Activated CD4-positive, alpha-beta T cell treated with anti-CD3 and anti-CD28 coated beads, Interleukin-2, Interleukin-6, amounts not matched to agents 100 ng/mL and 50 ng/mL, durations not matched to agents 16 hours and 8 hours (primary cell): ENCODE data around the gene ZDHHC14.

Experiments used
- DNase-seq: peaks from one replicate; pipeline ENCODE4 v3.0.0-alpha.2; 2020

ZDHHC14 gene

DNA sequence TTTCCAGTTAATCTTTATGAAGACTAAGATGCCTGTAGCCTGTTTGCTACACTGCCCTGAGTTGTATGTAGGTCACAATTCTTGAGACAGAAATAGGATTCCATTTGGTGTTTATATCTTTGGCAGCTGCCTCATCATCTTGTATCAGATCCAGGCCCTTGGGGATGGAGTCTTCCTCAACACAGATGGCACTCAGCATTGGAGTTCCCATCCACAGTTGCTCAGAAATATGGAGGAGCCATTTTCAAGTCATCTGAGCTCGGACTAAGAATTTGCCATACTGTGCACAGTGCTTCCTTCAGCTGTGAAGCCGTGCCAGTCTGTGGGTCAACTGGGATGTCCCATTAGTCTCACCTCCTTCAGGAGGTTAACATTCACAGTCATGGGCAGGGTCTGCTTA lies 156.6 kb downstream of the ZDHHC14 start:
- no peak for DNase-seq

DNA sequence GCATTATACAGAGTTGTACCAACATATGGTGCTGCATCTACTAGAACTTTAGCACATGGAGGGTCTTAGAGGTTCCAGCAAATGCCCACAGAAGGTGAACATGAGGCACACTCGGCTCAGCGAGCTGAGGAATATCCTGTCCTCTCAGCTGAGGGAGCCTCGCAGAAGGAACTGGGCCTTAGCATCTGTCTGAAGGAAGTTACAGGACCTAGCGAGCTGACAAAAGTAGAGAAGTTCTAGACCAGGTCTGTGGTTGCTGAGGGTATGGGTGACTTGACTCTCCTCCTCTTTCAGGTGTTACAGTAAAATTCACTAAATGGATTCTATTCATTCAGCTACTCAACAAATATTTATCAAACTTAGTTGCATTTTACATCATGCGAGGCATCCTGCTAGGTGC lies 157.2 kb downstream of the ZDHHC14 start:
- DNase-seq = peak; percentile 50

DNA sequence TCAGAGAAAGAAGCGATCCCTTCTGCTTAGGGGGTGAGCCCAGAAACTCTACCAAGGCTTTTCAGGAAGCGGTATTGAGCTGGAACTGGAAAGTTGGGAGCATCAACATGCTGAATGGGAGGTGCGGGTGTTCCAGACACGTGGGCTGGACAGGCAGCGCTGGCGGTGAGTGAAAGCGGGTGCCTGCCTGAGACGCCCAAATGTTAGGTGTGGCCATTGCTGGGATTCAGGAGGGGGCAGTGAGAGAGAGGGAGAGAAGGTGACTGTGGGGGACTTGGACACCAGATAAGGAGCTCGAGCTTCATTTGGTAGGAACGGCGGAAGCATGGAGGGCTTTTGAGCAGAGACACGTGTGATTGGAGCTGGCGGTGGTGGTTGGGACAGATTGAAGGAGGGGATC lies 157.7 kb downstream of the ZDHHC14 start:
- no peak for DNase-seq

DNA sequence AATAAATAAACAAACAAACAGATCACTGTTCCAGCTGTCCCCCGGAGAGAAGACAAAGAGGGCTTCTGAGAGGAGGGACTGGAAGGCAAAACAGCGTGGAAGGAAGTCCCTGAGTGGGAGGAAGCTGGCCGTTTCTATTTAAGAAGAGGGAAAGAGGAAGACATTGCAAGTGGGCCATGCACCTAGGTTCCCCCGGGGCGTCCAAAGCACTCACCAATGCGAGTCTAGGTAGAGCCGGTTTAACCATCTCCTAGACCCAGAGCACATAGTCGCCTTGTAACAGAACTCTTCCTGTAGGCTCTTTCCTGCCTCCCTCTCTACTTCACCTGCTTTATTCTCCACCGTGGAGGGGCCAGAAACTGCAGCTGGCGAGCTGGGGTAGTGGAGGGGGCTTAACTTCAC lies 158.4 kb downstream of the ZDHHC14 start:
- no peak for DNase-seq

DNA sequence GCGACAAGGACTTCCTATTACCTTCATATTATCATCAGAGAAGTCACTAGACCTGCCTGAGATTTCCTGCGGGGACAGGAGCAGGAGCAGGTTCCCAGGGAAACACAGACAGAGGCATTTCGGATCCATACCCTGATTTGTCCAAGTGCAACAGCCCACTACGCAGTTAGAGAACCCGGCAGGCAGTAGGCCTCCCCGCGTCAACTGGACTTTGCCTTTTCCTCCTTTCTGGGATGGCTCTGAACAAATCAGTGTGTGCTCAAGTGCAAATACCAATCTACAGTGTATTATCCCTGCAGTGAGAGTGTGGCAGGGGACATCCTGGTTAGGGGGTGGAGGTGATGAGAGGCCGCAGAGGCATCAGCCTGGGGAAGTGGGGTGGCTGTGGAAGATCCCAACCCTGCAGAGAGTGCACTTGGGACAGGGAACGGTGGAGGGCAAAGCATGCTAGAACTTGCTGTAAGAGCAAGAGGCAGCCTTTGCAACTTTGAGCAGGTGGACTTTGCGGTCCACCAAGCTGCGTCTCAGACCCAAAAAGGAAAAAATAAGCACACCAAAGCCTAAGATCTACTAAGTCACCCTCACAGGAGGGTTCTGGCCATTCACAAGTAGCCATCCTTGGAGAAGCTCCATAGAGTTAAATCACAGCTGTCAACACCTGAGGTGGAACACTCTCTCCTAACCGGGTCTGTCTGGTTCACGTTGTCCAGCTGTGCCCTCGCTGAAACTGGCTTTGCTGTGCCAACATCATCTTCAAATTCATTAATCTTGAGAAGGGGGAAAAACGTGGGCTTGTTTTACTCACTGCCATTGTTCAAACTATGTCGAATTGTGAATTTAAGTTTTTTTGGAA lies 159.1 kb downstream of the ZDHHC14 start:
- no peak for DNase-seq

DNA sequence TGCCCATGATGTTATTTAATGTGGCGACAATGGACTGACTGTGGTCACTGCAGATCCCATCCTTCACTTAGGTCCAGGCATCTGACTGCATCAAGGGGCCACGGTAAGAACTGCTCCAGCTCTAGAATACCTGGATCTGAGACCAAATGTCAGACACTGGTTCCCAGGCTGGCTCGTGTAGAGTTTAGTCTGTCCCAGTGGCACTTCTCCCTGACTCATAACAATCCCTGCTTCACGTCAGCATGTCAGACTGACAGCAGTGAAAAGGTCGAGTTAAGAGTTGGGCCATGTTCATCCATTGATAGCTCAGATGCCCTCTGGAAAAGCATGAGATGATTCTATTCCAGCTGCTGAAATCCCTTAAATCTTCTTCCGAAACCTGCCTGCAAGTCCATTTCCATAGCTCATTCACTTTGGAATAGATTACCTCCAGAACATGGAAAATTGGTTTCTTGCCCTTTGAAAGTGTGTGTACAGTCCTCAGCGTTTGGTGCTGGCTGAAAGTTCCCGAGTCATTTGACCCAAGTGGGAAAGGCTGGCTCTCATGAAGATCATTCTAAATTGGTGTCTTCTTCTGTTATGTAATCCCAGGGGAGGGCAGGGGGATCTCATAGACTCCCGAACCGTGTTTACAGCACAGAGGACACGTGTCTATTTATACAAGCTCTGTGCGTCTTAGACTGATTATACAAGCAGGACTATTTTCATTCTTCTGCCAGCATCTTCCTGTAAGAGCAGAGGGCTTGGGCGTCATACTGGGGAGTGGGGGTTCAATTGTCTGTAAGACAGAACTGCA lies 160.8 kb downstream of the ZDHHC14 start:
- DNase-seq = no peak

DNA sequence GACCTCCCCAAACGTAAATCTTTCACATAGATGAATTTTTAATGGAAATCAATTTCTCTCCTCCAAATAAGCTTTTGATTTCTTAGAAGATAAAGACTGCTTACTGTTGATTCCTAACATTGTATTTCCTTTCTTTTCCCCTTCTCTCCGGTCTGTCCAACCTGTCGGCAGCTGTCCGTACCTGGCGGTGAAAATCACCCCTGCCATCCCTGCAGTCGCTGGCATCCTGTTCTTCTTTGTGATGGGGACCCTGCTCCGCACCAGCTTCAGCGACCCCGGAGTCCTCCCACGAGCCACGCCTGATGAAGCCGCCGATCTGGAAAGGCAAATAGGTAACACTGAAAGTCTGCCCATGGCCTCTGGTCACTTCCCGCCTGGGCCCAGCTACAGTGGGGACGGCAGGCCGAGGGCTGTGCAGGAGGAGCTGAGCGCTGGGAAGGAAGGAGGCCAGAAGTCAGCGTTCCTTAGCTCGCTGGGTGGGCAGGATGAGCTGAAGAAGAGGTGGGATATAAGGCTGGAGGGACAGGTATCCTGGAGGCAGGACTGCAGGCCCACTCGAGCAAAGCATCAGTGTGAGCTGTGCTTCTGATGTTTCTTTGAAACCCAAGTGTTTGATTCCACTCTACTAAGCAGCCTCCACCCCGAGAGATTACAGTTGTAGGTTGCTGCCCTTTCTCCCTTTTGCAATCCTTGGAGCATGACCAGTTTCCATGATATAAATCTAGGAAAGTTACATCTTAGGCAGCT lies 161.6 kb downstream of the ZDHHC14 start:
- no peak for DNase-seq

DNA sequence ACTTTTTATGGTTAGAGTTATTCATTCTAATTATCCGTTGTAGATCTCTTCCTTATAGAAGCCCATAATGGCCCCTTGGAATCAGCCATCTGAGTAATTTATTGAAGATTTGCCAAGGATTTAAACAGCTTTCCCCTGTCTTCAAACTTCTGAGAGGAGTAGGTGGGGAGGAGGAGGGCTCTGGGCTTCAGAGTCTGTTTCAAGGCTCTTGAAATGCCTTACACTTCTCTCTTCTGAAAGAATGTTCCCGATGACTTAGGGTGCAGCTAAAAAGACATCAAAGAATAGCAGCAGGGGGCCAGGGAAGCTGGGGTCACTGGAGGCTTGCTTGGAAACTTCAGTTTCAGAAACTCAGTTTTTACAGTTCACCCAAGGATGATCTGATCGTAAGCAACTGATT lies 165.3 kb downstream of the ZDHHC14 start:
- no peak for DNase-seq

DNA sequence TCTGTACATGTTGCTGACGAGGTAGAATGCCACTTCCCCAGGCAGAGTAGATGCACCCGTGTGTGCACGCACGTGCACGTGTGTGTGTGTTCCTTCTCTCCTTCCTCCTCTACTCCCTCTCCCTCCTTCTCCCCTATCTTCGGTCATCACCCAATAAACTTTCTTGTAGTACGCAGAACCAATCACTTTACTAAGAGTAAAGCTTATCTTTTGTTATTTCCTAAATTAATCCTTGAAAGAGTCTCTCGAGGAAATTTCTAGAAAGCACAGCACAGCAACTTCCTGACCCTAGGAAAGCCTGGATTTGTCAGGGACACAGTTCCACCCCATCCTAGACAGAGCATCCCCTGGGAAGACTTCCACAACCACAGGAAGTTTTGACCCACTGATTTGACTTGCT lies 166.1 kb downstream of the ZDHHC14 start:
- no peak for DNase-seq

DNA sequence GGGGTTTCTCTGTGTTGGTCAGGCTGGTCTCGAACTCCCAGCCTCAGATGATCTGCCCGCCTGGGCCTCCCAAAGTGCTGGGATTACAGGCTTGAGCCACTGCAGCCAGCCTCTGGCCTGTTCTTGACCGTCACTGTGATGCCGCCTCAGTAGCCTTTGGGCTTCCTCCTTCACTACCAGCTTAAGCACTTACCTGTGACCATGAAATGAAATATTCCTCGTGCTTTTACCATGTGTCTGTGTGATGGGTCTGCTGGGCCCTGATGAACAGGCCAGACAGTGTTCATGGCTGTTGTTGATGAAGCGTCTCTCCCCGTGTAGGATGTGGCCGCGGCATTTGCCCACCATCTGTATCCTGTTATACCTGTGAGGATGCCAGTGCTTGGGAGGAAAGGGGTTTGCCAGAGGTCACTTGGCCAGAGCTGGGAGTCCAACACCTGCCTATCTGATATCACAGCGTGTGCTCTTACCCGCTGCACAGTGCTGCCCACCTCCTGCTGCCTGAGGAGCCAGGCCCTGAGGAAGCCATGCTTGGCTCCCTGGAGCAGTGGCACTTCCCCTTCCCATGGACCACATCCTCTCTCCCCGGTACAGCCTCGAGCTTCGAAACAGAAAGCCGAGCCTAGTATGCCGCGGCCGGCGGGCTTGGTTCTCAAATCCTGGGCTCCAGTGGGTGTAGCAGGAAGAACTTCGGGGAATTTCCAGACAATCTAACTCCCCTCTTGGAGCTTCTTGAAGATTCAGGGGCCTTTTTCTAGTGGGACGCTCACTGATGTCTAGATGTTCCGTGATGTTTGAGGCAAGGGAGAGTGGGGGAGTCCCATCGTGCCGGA lies 167.9 kb downstream of the ZDHHC14 start:
- DNase-seq = no peak

DNA sequence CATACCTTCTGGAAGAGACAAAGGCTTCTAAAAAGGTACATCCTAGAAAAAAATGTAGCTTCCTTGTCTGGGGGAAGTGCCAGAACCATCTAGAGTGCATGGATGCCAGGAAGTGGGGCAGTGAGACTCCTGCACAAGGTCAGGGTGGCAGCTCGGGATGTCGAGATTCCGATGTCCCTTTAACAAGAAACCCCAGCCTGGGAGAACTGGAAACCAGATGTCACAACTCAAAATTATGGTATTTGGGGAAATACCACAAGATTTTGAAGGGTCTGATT lies 168.4 kb downstream of the ZDHHC14 start:
- DNase-seq = no peak

DNA sequence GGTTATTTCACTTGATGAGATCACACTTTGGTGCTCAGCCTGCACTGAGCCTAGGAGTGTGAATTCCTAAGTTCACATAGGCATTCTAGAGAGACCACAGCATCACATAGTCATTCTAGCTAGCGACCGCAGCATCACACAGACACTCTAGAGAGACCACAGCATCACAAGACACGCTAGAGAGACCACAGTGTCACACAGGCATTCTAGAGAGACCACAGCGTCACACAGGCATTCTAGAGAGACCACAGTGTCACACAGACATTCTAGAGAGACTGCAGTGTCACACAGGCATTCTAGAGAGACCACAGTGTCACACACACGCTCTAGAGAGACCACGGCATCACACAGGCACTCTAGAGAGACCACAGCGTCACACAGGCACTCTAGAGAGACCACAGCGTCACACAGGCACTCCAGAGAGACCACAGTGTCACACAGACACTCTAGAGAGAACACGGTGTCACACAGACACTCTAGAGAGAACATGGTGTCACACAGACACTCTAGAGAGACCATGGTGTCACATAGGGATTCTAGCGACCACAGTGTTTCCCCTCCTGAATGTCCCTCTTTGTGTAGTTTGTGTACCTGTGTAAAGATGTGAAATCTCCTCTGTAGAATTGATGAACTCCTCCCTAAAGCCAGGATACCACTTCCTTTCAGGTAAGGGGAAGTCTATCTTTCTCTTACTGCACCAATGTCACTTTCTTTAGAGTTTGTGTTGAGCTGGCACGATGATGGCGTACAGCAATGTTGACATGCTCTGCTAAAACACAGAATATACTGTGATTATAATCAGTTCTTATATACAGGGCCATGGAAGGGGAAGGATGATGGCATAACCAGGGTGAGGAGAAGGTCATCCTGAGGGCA lies 169.4 kb downstream of the ZDHHC14 start:
- peak; percentile 37 for DNase-seq

DNA sequence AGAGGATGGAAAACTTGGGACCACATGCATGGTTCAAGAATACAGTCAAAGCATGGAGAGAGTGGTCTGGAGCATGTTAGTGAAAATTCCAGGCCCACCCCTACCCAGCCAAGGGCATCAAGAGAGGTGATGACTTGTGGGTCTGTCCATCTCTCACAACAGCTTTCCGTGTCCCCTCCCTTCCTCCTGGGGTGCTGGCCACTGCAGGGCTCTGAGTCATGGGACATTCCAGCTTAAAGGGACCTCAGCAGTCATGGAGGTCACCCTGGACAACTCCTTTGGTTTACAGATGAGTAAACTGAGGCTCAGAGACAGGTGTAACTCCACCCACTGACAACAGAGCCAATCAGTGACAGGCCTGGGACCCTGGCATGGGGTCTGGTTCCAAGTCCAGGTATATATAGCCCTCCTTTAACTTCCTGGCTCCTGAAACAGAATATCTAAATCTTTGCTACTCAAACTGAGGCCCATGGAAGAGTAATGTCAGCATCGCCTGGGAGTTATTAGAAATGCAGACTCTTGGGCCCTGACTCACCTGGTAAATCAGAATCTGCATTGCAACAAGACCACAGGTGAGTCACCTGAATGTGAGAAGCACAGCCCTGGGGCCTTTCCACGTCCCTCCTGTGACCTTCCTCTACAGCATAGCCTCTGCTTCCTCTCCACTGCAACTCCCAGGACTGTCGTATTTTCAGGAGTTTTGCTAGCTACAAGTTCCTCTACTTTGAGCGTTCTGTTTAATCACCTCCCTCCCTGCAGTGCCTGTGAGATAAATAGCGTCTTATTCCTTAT lies 170.2 kb downstream of the ZDHHC14 start:
- no peak for DNase-seq

DNA sequence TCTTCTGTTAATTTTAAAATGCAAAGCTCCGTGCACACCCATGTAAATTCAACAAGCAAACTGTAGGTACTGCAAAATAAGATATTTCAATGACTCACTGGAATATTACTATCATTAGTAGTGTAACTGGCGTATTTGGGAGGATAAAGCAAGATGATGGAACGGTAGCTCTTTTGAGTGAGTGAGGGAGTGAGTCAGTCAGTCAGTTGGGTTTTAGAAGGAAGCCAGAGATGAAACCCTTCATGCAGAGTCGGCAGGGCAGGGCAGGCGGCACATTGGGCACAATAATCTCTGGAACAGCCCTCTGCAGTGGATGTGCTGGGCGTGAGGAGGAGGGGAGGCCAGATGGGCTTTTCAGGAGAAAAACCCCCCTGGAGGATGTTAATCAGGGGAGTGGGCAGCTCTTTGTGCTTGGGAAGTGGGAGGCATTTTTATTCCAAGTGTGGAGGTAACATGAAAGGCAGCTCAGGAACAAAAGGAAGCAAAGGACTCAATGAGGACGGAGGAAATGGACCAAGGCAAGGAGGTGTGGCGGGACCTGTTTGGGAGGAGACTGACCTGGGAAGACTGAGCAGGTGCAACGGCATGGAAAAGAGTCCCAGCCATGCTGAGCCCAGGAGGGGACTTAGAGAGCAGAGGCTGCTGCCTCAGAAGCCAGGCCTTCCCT lies 171.2 kb downstream of the ZDHHC14 start:
- DNase-seq = no peak

DNA sequence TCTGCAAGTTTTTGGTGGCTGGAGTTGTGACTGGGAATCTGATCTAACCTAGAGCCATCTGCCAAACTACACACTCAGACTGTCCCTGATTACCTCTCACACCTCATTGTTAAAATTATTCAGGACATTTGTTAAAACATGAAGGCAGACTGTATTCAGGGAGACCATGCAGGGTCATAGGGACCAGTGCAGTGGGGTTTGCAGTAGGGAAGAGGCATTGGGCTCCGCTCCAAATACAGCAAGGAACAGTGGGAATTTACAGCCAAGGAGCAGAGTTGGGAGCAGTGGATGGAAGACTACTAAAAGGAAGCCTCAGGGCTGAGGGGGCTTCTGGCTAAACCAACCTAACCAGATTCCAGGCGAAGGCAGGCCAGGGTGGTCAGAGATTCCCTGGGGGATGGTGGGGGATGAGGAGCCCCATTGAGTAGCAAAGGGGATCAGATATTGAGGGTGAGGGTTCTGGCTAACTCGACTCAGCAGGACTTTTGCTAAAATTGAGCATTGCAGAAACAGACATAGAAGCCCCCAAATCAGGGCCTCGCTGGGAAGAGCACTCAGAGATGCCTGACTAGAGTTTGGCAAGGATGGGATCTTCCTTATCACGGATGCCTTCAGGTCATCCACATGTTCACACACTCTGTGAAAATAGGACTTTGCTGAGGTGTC lies 172.0 kb downstream of the ZDHHC14 start:
- DNase-seq = no peak

DNA sequence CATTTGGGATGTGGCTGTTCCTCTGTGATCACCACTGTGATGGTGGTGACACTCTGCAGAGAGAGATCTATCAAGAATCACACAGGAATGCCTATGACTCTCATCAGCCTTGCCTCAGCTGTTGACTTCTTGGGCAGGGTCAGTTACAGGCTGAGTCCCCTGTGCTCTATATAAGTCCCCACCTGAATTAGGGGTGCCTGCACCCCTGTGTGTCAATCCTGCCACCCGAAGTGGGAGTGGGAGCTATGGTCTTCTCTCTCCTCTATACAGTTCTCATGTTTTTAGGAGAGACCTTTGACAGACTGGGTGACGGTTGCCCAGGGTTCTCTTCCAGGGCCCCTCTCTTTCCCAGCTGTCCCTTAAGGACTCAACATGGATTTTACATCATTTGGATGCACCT lies 173.8 kb downstream of the ZDHHC14 start:
- DNase-seq = no peak

DNA sequence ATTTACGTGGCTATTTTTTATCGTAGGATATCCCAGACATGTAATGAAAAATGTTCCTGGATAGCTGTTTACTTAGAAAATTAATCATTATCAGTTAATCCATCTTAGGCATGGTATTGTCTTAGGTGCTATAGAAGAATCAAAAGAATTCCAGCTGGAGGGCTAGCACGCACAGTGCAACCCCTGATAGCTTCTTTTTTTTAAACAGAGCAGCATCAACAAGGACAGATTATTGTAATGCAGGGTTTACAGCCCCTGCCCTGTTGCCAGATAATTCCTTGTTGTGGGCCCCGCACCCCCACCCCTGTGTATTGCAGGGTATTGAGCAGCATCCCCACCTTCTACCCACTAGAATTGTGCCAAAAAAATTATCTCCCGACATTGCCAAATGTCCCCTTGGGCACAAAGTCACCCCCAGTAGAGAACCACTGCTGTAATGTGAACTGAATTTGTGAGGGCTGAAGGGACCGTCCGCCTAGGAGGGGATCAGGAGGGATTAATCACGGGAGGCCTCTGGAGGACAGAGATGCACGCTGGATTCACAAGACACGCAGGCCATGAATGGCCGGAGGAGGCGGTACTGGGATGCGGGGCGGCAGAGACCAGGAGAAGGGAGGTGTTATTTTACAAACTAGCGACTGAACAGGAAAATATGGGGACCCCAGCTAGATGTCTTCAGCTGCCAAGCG lies 174.6 kb downstream of the ZDHHC14 start:
- DNase-seq = no peak

DNA sequence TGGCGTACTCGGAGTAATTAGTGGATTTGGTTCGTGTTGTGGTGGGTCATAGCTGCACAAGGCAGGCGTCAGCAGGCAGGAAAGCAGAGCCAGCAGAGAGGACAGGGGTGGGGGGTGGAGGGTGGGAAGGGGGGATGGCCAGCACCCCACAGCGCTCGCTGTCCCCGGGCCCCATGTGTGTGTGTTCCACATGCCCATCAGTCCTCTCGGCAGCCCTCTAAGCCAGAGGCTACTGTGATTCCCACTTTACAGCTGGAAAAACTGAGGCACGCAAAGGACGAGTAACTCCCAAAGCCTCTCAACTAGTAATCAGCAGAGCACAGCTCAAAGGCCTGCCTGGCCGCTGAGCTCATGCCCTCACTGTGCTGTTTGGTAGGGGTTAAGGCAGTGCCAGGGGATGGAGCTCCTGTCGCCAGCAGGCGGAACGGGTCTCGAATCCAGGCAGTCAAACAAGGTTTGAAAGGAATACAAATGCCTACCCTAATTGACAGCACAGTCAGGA lies 175.2 kb downstream of the ZDHHC14 start:
- DNase-seq = no peak
